GM08714 (cell line): ENCODE measurements around the gene ZFP69B.
A peak's percentile ranks its signal among the peaks of the same experiment; 100 is the strongest.
"Not testable (repeated sequence)": the region's sequence is repeated elsewhere in the genome, so short reads cannot be mapped to it uniquely, and the experiment has no call there.

Experiments used
- H3K4me3 ChIP-seq: fragments of 200-500 bp; sonication (Bioruptor generic); 2 replicates; pipeline ENCODE4 v1.5.1; 2014; ENCODE audit warnings: mild to moderate bottlenecking, low read length, inconsistent platforms
- ZNF274 ChIP-seq: IDR thresholded peaks from 2 replicates; pipeline ENCODE4 v1.6.1; 2012; ENCODE audit warnings: mild to moderate bottlenecking, low read depth, low read length

The ZFP69B gene

GRCh38 chr1:40462956-40463590, 12.8 kb downstream of the ZFP69B start:
- peak; percentile 98 for TF ChIP-seq ZNF274
- H3K4me3 ChIP-seq: no peak overlapping the region

GRCh38 chr1:40469327-40469726, 19.1 kb downstream of the ZFP69B start:
- TF ChIP-seq ZNF274: no peak
- H3K4me3 ChIP-seq: no peak overlapping the region

GRCh38 chr1:40475268-40475667, 25.0 kb downstream of the ZFP69B start:
- no peak for TF ChIP-seq ZNF274
- no peak overlapping the region for H3K4me3 ChIP-seq

- TF ChIP-seq ZNF274: no peak
- peak within 1 kb of the TSS; percentile 66 for H3K4me3 ChIP-seq
Observed at GRCh38 chr1:40476924-40477677, 26.8 kb downstream of the ZFP69B start, which contains the start of gene ZFP69. Gene ZFP69, plus strand, starts transcription at chr1:40477290. Its CDS starts 2,072 bp downstream, at chr1:40479362.

GRCh38 chr1:40477678-40478053, 27.4 kb downstream of the ZFP69B start:
- H3K4me3 ChIP-seq: peak overlapping the region; percentile 66
- no peak for TF ChIP-seq ZNF274

- peak overlapping the region; percentile 66; the same call in 1 of the 2 replicates for H3K4me3 ChIP-seq
- no peak for TF ChIP-seq ZNF274
Observed at GRCh38 chr1:40478276-40478675, 28.0 kb downstream of the ZFP69B start.

- TF ChIP-seq ZNF274: no peak
- no peak overlapping the region for H3K4me3 ChIP-seq
Observed at GRCh38 chr1:40479156-40479555, 28.9 kb downstream of the ZFP69B start.

- no peak overlapping the region for H3K4me3 ChIP-seq
- TF ChIP-seq ZNF274: peak; percentile 89
Observed at GRCh38 chr1:40495315-40495903, 45.1 kb downstream of the ZFP69B start.

- not testable (repeated sequence) for H3K4me3 ChIP-seq
Observed at GRCh38 chr1:40502651-40503050, 52.4 kb downstream of the ZFP69B start.

- TF ChIP-seq ZNF274: no peak
- peak overlapping the region; percentile 68 for H3K4me3 ChIP-seq
Observed at GRCh38 chr1:40507973-40508372, 57.7 kb downstream of the ZFP69B start.

GRCh38 chr1:40508375-40509341, 58.4 kb downstream of the ZFP69B start, which contains the start of gene EXO5:
Gene EXO5, plus strand, starts transcription at chr1:40508767. Its CDS starts 5,778 bp downstream, at chr1:40514545.
- peak within 1 kb of the TSS; percentile 68 for H3K4me3 ChIP-seq
- TF ChIP-seq ZNF274: no peak
